AG10803 (cell line): ENCODE measurements around the gene BICDL1.

Experiments
- DNase-seq: peaks from one replicate; pipeline ENCODE4 v3.0.0; 2010; ENCODE audit warnings: low read depth
- H3K4me3 ChIP-seq: 2 replicates; pipeline ENCODE4 v1.5.1; 2011; ENCODE audit warnings: mild to moderate bottlenecking, low read length, control low read depth
- TF ChIP-seq, protein P1 (sequence below): conservative IDR thresholded peaks from 2 replicates; pipeline ENCODE4 v1.5.1; 2011; ENCODE audit warnings: mild to moderate bottlenecking, low read length, control low read depth, inconsistent platforms

The BICDL1 gene

GRCh38 chr12:120064054-120064940 is 75.3 kb downstream of the BICDL1 start:
- no peak overlapping the region for H3K4me3 ChIP-seq
- TF ChIP-seq, protein P1, sequence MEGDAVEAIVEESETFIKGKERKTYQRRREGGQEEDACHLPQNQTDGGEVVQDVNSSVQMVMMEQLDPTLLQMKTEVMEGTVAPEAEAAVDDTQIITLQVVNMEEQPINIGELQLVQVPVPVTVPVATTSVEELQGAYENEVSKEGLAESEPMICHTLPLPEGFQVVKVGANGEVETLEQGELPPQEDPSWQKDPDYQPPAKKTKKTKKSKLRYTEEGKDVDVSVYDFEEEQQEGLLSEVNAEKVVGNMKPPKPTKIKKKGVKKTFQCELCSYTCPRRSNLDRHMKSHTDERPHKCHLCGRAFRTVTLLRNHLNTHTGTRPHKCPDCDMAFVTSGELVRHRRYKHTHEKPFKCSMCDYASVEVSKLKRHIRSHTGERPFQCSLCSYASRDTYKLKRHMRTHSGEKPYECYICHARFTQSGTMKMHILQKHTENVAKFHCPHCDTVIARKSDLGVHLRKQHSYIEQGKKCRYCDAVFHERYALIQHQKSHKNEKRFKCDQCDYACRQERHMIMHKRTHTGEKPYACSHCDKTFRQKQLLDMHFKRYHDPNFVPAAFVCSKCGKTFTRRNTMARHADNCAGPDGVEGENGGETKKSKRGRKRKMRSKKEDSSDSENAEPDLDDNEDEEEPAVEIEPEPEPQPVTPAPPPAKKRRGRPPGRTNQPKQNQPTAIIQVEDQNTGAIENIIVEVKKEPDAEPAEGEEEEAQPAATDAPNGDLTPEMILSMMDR, result no peak
- no peak for DNase-seq

DNA sequence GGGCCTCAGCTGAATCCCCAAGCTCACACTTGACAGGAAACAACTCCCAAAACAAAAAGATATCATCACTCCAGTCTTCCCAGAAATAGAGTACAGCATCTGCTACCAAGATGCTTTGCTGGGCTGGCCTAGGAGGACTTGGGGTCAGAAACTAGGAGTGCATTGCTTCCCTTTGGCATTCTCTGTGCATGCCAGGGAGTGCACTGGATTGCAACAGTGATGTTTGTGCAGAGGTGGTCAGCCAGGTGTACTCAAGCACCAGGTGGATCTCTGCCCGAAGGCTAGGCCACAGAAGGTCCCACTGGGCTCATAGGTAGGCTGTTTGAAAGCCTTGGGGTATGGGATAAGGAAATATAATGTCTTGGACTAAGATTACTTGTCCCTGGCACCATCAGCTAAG is 76.4 kb downstream of the BICDL1 start:
- TF ChIP-seq, protein P1, result no peak
- no peak overlapping the region for H3K4me3 ChIP-seq

DNA sequence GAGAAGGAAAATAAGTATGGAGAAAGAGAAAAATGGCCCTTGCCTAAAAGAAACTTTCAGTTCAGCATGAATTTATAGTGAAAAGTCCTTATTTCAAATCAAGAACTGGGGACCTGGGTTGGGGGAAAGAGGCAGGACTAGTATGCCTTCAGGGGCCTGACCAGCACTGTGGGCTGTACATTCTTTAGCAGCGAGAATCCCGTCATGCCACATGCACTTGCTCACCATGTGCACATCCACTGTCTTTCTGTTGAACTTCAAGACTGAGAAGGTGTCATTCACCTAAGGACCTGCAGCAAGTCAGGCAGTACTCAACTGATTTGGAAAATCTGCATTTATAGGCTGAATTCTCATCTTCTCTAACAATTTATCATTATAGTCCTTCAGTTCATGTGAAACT is 77.3 kb downstream of the BICDL1 start:
- H3K4me3 ChIP-seq, result no peak overlapping the region
- DNase-seq, result no peak
- TF ChIP-seq, protein P1, result no peak

More for the DNA sequence above, 76.4 kb downstream of the BICDL1 start:
- DNase-seq, result no peak

DNA sequence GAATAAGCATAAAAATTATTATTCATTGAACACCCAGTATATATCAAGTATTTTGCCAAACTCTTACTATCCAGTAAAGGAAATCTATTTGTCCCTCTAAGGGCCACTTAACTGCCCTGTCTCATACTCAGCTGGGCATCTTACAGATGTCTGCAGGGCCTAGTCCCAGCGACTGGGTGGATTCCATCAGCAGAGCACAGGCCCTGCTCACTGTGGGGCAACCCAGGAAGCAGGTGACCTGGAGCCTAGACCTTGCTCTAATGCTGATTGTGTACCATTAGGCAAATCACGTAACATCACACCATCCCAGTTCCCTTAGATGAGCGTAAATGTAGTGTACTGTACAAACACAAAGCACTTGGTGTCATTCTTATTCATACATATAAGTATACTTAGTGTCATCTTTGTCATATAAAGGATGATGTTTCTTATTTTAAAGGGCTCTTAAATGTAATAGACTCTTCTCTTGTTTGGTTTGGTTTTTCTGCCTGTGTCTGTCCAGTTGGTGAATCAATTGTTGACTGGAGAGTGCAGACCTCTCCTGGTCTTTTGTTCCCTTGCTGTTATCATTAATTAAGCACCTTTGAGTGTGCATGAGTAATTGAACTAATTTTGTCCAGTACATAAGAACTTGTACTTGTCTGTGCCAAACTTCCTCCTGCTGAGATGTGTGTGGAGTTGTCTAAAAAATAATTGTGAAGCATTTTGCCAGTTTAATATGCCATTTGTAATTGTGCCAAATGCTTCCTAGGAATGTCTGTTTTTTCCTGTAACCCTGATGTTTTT is 78.2 kb downstream of the BICDL1 start:
- DNase-seq, result no peak
- no peak overlapping the region for H3K4me3 ChIP-seq
- TF ChIP-seq, protein P1, result no peak

- no peak for DNase-seq
- TF ChIP-seq, protein P1, result no peak
- no peak overlapping the region for H3K4me3 ChIP-seq
Observed at GRCh38 chr12:120067901-120068300, 78.9 kb downstream of the BICDL1 start.

GRCh38 chr12:120069278-120069677 is 80.2 kb downstream of the BICDL1 start:
- DNase-seq, result no peak
- no peak overlapping the region for H3K4me3 ChIP-seq
- TF ChIP-seq, protein P1, result no peak
